ENCODE data around the gene TOB1. TPM values are rescaled to one million over a fixed set of nuclear protein-coding genes. Genes with fewer than 3 reads are reported as not detected.

TOB1 gene
- total RNA-seq, 1 donor from 2014 or later = 26.2 TPM

DNA sequence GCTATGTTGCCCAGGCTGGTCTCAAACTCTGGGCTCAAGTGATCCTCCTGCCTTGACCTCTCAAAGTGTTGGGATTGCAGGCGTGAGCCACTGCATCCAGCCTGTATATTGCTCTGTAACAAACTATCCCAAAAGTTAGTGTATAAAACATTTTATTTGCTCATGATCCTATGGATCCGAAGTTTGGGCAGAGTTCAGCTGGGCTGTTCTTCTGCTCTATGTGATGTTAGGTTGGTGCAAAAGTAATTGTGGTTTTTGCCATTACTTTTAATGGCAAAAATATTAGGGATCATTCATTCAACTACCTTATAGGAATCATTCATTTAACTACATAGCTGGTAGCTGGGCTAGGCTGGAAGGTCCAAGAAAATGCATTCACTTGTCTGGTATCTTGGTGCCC, 43.6 kb downstream of the TOB1 start:
- Mint-ChIP-seq H3K4me3 (no peak overlapping the region), H3K36me3 (ENCODE audit: low read depth) (no peaks in the 10 kb centered on the region), H3K27ac (ENCODE audit: unreplicated experiment) (no peak overlapping the region)

DNA sequence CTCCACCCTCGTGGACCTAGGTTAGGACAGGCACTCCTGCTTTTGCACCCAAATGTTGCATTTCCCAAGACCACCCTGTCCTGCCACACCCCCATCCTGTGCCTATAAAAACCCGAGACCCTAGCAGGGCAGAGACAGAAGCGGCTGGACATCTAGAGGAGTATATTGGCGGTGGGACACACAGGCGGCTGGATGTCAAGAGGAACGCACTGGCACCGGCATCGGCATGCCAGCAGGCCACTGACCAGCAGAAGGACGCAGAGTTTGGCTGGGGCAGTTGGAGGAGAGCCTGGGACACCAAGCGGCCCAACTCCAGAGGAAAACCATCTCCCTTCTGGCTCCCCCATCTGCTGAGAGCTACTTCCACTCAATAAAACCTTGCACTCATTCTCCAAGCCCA, 45.5 kb downstream of the TOB1 start:
- H3K4me3 Mint-ChIP-seq = no peak overlapping the region
- no peak for DNase-seq (ENCODE audit: low read depth, low spot score)
- H3K27ac Mint-ChIP-seq (ENCODE audit: unreplicated experiment) = no peak overlapping the region
- no peaks in the 10 kb centered on the region for H3K4me1 Mint-ChIP-seq
- no peaks in the 10 kb centered on the region for H3K36me3 Mint-ChIP-seq (ENCODE audit: low read depth)
- H3K9me3 Mint-ChIP-seq = peaks cover 6% of the 10 kb centered on the region
- TF ChIP-seq, protein P1, sequence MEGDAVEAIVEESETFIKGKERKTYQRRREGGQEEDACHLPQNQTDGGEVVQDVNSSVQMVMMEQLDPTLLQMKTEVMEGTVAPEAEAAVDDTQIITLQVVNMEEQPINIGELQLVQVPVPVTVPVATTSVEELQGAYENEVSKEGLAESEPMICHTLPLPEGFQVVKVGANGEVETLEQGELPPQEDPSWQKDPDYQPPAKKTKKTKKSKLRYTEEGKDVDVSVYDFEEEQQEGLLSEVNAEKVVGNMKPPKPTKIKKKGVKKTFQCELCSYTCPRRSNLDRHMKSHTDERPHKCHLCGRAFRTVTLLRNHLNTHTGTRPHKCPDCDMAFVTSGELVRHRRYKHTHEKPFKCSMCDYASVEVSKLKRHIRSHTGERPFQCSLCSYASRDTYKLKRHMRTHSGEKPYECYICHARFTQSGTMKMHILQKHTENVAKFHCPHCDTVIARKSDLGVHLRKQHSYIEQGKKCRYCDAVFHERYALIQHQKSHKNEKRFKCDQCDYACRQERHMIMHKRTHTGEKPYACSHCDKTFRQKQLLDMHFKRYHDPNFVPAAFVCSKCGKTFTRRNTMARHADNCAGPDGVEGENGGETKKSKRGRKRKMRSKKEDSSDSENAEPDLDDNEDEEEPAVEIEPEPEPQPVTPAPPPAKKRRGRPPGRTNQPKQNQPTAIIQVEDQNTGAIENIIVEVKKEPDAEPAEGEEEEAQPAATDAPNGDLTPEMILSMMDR (conservative IDR thresholded peaks at IDR 0.05) = no peak
- peaks cover 4% of the 10 kb centered on the region for H3K27me3 Mint-ChIP-seq (ENCODE audit: low read depth)

More for the DNA sequence above, 43.6 kb downstream of the TOB1 start:
- Mint-ChIP-seq H3K27me3 (ENCODE audit: low read depth) (peaks cover 4% of the 10 kb centered on the region), H3K4me1 (no peaks in the 10 kb centered on the region), H3K9me3 (peaks cover 6% of the 10 kb centered on the region)
- TF ChIP-seq, protein P1 (conservative IDR thresholded peaks at IDR 0.05) = no peak
- DNase-seq (ENCODE audit: low read depth, low spot score) = no peak

DNA sequence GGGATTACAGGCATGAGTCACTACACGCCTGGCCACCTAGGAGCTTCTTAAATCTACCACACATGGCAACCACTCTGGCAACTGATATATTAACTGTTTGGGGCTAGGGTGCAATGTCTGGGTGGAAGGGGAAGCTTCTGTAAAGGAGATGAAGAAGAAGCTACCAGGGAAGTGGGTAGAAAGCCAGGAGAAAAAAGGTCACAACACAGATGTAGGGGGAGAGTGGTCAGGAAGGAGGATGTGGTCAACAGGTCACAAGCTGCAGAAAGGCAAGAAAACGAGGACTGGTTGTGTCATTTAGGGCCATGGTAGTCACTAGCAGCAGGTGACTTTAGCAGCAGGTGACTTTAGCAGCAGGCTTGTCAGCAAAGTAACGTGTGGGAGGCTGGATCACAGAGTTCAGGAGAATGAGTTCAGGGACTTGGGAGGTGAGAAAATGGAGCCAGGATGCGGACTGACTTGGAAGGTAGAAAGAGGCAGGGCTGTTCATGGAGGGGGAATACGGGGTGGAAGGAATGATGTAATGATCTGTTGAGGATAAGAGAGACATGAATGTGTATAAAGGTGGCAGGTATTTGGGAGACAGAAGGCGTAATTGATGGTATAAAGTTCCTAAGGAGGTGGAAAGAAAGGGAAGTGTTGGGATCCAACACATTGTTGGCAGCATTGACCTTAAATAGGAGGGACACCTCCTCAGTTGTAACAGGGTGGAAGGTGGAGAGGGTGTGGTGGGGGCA, 47.1 kb downstream of the TOB1 start:
- H3K9me3 Mint-ChIP-seq = peaks cover 7% of the 10 kb centered on the region
- TF ChIP-seq, protein P1 (conservative IDR thresholded peaks at IDR 0.05) = no peak
- no peaks in the 10 kb centered on the region for H3K36me3 Mint-ChIP-seq (ENCODE audit: low read depth)
- peaks cover 4% of the 10 kb centered on the region for H3K27me3 Mint-ChIP-seq (ENCODE audit: low read depth)
- no peaks in the 10 kb centered on the region for H3K4me1 Mint-ChIP-seq
- no peak overlapping the region for H3K4me3 Mint-ChIP-seq
- DNase-seq (ENCODE audit: low read depth, low spot score) = no peak
- H3K27ac Mint-ChIP-seq (ENCODE audit: unreplicated experiment) = no peak overlapping the region

DNA sequence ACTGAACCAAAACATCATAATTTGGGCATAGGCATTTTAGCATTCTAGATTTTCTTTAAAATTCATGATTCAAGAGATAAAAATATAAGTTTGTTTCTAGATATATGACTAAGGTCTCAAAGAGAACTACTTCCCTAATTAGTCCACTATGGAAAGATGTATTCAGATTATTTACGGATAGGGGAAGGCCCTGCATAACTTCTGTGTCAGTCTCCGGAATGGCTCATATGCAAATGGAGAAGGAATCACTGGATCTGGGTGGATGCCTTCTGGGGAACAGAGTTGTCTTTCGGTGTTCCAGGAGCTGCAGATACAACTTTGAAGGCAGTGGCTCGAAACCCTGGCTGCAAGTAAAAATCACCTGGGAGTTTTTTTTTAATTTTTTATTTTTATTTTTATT, 47.9 kb downstream of the TOB1 start:
- H3K4me3 Mint-ChIP-seq = no peak overlapping the region
- H3K27ac Mint-ChIP-seq (ENCODE audit: unreplicated experiment) = no peak overlapping the region
- TF ChIP-seq, protein P1 (conservative IDR thresholded peaks at IDR 0.05) = no peak

DNA sequence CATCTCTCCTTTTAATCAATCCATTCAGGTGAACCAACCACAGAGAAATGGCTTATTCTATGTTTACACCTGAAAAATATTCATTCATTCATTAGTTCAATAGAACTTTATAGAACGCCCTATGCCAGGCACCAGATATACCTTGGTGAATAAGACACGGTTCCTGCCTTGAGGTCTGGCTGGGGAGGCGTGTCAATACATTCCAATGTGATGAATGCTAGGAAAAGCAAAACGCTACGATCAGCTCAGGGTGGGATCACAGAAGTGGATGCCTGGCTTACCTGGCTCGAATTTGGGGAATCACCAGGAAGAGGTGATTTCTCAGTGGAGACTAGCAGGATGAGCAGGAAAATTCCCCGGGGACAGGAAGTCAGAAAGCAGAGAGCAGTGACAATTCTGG, 48.3 kb downstream of the TOB1 start:
- H3K4me3 Mint-ChIP-seq = no peak overlapping the region
- H3K27me3 Mint-ChIP-seq (ENCODE audit: low read depth) = peaks cover 4% of the 10 kb centered on the region
- peaks cover 9% of the 10 kb centered on the region for H3K9me3 Mint-ChIP-seq
- DNase-seq (ENCODE audit: low read depth, low spot score) = no peak
- TF ChIP-seq, protein P1 (conservative IDR thresholded peaks at IDR 0.05) = no peak
- H3K36me3 Mint-ChIP-seq (ENCODE audit: low read depth) = no peaks in the 10 kb centered on the region
- no peaks in the 10 kb centered on the region for H3K4me1 Mint-ChIP-seq
- no peak overlapping the region for H3K27ac Mint-ChIP-seq (ENCODE audit: unreplicated experiment)

More for the DNA sequence above, 47.9 kb downstream of the TOB1 start:
- H3K27me3 Mint-ChIP-seq (ENCODE audit: low read depth) = peaks cover 4% of the 10 kb centered on the region
- peaks cover 9% of the 10 kb centered on the region for H3K9me3 Mint-ChIP-seq
- no peaks in the 10 kb centered on the region for H3K36me3 Mint-ChIP-seq (ENCODE audit: low read depth)
- no peak for DNase-seq (ENCODE audit: low read depth, low spot score)
- no peaks in the 10 kb centered on the region for H3K4me1 Mint-ChIP-seq
